ENCODE measurements around the gene OMP.

GRCh38 chr11:77055913-77056312 is 46.7 kb upstream of the OMP start:
- TF ChIP-seq POLR2AphosphoS5 (IDR thresholded peaks at IDR 0.05) (no peak), CTCF (IDR thresholded peaks at IDR 0.05) (no peak), POLR2A (IDR thresholded peaks at IDR 0.05) (no peak)
